Endothelial cell of umbilical vein (primary cell): ENCODE data around the gene WRAP73. TPM values are rescaled to one million over a fixed set of nuclear protein-coding genes. Genes with fewer than 3 reads are reported as not detected.

Experiments used
- BruUV-seq: library from RNA; stranded (reverse); fragments of 400-500 nt; replicated peaks from 2 replicates; lab custom pipeline; 2021; lab: Mats Ljungman, UMichigan
- CTCF ChIA-PET: fragments of 300-600, 350-600 bp; sonication (Branson Sonifier 250); formaldehyde crosslinking; loops from one replicate; lab custom pipeline; 2021; ENCODE audit warnings: antibody characterized with exemption, inconsistent platforms; lab: Charles Lee
- POLR2A ChIA-PET: fragments of 300-600, 350-600 bp; sonication (Branson Sonifier 250); formaldehyde crosslinking; loops from one replicate; lab custom pipeline; 2021; ENCODE audit warnings: antibody characterized with exemption, inconsistent platforms; lab: Charles Lee
- DNase-seq: peaks from one replicate; pipeline ENCODE4 v3.0.0-alpha.2; 2011; ENCODE audit warnings: low read depth, low spot score
- FAIRE-seq: peaks from 2 replicates; lab custom pipeline; 2011; peaks lifted over from hg19 to GRCh38; lab: Jason Lieb, UNC
- H2AFZ ChIP-seq: 2 replicates; pipeline ENCODE4 v1.6.0; 2012; ENCODE audit warnings: low read depth, low read length, control low read depth, inconsistent platforms
- H3K27ac ChIP-seq: 2 replicates; pipeline ENCODE4 v1.5.1; 2011; ENCODE audit warnings: low read depth, mild to moderate bottlenecking, control low read depth, low read length, moderate library complexity; ENCODE audit not compliant: insufficient read depth
- H3K27me3 ChIP-seq, 2 experiments: 2 replicates each; pipeline versions ENCODE4 v1.6.0 to v1.6.1; 2011; ENCODE audit warnings: low read length in 2 of 2, mixed read lengths in 1 of 2; ENCODE audit not compliant: control insufficient read depth in 2 of 2, insufficient read depth in 2 of 2
- H3K36me3 ChIP-seq, 2 experiments: 2 replicates in 1 of 2; 3 replicates in 1 of 2; pipeline ENCODE4 v1.5.1; 2011; ENCODE audit warnings: low read length in 2 of 2, mild to moderate bottlenecking in 1 of 2, moderate library complexity in 1 of 2; ENCODE audit not compliant: control insufficient read depth in 2 of 2, insufficient read depth in 2 of 2; ENCODE audit errors: extremely low read depth in 1 of 2
- H3K4me1 ChIP-seq: 3 replicates; pipeline ENCODE4 v1.5.1; 2011; ENCODE audit warnings: mild to moderate bottlenecking, low read length; ENCODE audit not compliant: control insufficient read depth, insufficient read depth; ENCODE audit errors: extremely low read depth
- H3K4me2 ChIP-seq: 2 replicates; pipeline ENCODE4 v1.6.1; 2011; ENCODE audit warnings: low read length, control low read depth, mixed read lengths; ENCODE audit not compliant: insufficient read depth
- H3K4me3 ChIP-seq, 3 experiments: fragments of 200-600 bp in 1 of 3; sonication (generic), shearing (Covaris generic) in 1 of 3; replicated peaks in 1 of 3; 2 replicates each; pipeline ENCODE4 v1.5.1; 2011 to 2016; ENCODE audit warnings: control low read depth in 3 of 3, low read length in 3 of 3, mild to moderate bottlenecking in 2 of 3, inconsistent platforms in 1 of 3, low read depth in 1 of 3, moderate library complexity in 1 of 3; ENCODE audit not compliant: insufficient read depth in 1 of 3
- H3K79me2 ChIP-seq: 2 replicates; pipeline ENCODE4 v1.6.0; 2012; ENCODE audit warnings: low read length, inconsistent platforms; ENCODE audit not compliant: control insufficient read depth, insufficient read depth
- H3K9ac ChIP-seq: replicated peaks from 2 replicates; pipeline ENCODE3; 2011; ENCODE audit warnings: low read length, control low read depth; ENCODE audit not compliant: insufficient read depth; ENCODE audit errors: extremely low read depth
- H3K9me1 ChIP-seq: replicated peaks from 3 replicates; pipeline ENCODE4 v1.6.0; 2011; ENCODE audit warnings: mild to moderate bottlenecking, low read length; ENCODE audit not compliant: control insufficient read depth, insufficient read depth; ENCODE audit errors: extremely low read depth
- H3K9me3 ChIP-seq: replicated peaks from 2 replicates; pipeline ENCODE4 v1.5.1; 2012; ENCODE audit warnings: low read length, inconsistent platforms; ENCODE audit not compliant: control insufficient read depth, insufficient read depth
- H4K20me1 ChIP-seq: replicated peaks from 2 replicates; pipeline ENCODE3; 2011; ENCODE audit warnings: mild to moderate bottlenecking, low read length; ENCODE audit not compliant: control insufficient read depth, insufficient read depth; ENCODE audit errors: extremely low read depth
- EZH2 ChIP-seq: IDR thresholded peaks from 2 replicates; pipeline ENCODE4 v1.6.1; 2012; ENCODE audit warnings: borderline replicate concordance, low read depth, mild to moderate bottlenecking, moderate library complexity, low read length, inconsistent platforms; ENCODE audit not compliant: severe bottlenecking
- FOS ChIP-seq: IDR thresholded peaks from 2 replicates; pipeline ENCODE4 v1.6.1; 2011; ENCODE audit warnings: mild to moderate bottlenecking, low read length, moderate library complexity, borderline replicate concordance; ENCODE audit not compliant: insufficient read depth
- GATA2 ChIP-seq: IDR thresholded peaks from 2 replicates; pipeline ENCODE4 v1.7.0; 2011; ENCODE audit warnings: low read depth, mild to moderate bottlenecking, moderate library complexity, mixed read lengths, low read length; ENCODE audit not compliant: insufficient read length, insufficient read depth
- JUN ChIP-seq: IDR thresholded peaks from 2 replicates; pipeline ENCODE4 v1.6.1; 2011; ENCODE audit warnings: borderline replicate concordance, low read depth; ENCODE audit not compliant: insufficient read length, insufficient read depth
- MAX ChIP-seq: IDR thresholded peaks from 2 replicates; pipeline ENCODE4 v1.6.1; 2011; ENCODE audit not compliant: insufficient read depth, insufficient read length
- MYC ChIP-seq: IDR thresholded peaks from one replicate; pipeline ENCODE4 v1.6.1; 2011; ENCODE audit warnings: mild to moderate bottlenecking, low read depth, low read length
- POLR2A ChIP-seq: IDR thresholded peaks from 2 replicates; pipeline ENCODE4 v1.6.1; 2012; ENCODE audit warnings: low read depth, mild to moderate bottlenecking, control low read depth, low read length
- POLR2AphosphoS5 ChIP-seq: IDR thresholded peaks from 2 replicates; pipeline ENCODE4 v1.6.1; 2012; ENCODE audit warnings: low read depth, mild to moderate bottlenecking, control low read depth, low read length, moderate library complexity; ENCODE audit not compliant: insufficient read depth
- dilution Hi-C: fragments of 300-500 bp; cut with MboI; formaldehyde crosslinking; loops from one replicate; pipeline ENCODE4 v1.15.0; 2019; ENCODE audit warnings: low sequenced_read_pairs; ENCODE audit not compliant: extremely low pct_ligation_motif_present
- intact Hi-C: fragments of 100-400 bp; cut with micrococcal nuclease; formaldehyde crosslinking; loops from one replicate; pipeline ENCODE4 v1.10.0; 2022
- polyA plus RNA-seq, 4 experiments: library from polyadenylated mRNA; depleted of rRNA in 3 of 4; stranded (reverse) in 3 of 4; unstranded in 1 of 4; fragments of >200 nt; gene quantifications; 2 replicates each; pipeline versions ENCODE4 v1.2.1 to v1.2.3, GENCODE V29; 2011 to 2012; ENCODE audit warnings: missing spikeins in 1 of 4
- total RNA-seq: library from RNA; stranded (reverse); gene quantifications from 2 replicates; pipeline ENCODE4 v1.2.3, GENCODE V29; 2021
- TF ChIP-seq, protein P1 (sequence below), 2 donors: IDR thresholded peaks; 1 replicate in 1 of 2; 2 replicates in 1 of 2; pipeline ENCODE4 v1.5.1; 2011; ENCODE audit warnings: low read length in 2 of 2, mild to moderate bottlenecking in 2 of 2, moderate library complexity in 2 of 2, control low read depth in 1 of 2, inconsistent platforms in 1 of 2, low read depth in 1 of 2; ENCODE audit not compliant: insufficient read depth in 1 of 2; ENCODE audit errors: extremely low read depth in 1 of 2

Gene WRAP73
- total and polyA plus RNA-seq, 2 donors (not counting 3 experiments of a cell fraction or from before 2014, with no cell fraction given), result 23.0 to 50.7 TPM

DNA sequence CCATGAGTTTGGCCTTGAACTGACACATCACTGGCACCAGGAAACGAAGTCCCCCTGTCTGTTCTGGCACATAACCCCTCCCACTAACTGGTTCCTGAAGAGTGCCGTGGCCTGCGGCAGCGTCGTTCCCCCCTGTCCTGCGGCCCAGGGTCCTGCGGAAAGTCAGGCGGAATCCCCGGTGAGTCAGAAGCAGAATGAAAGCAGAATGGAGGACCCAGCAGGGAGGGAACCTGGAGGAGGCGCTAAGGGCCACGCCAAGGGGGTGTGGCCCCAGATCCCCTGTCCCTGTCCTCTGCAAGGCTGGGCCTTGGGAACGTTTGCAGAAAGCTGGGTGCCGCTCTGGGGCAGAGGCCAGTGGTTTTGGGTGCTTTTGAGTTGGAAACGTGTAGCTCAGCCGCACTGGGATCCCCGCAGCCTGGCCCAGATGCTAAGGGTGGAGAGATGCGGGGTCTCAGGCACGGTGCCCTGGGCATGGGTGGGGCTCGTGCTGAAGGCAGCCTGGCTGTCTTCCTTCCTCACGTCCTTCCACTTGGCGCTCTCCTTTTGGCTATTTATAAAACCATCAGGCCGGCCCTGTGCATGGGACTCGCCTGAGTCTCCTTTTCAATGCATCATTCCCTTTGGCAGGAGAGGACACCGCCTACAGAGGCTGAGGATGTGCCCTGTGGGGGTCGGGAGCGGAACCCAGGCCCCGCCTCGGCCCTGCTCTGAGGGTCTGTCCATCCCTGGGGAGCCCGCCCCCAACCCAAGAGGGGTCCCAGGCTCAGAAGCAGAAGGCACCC is 38.6 kb upstream of the WRAP73 start:
- no peaks in the 10 kb centered on the region for H3K9me3 ChIP-seq
- CTCF ChIA-PET, result interaction anchor here (0.9 kb wide), 1 partner anchor 36 kb away, joined by 3 read pairs; no protein-coding TSS in a partner anchor
- no TSS peak for BruUV-seq
- intact Hi-C loops (no loop called here), dilution Hi-C loops (no loop called here)
- POLR2A ChIA-PET, result no interaction called here
- no peaks in the 10 kb centered on the region for H3K9me1 ChIP-seq
- H3K4me1 ChIP-seq, result no peaks in the 10 kb centered on the region
- H3K36me3 ChIP-seq, result no peaks in the 10 kb centered on the region
- H3K27ac ChIP-seq, result no peak overlapping the region
- H3K9ac ChIP-seq, result no peak overlapping the region
- no peaks in the 10 kb centered on the region for H3K27me3 ChIP-seq
- H3K4me2 ChIP-seq, result no peak overlapping the region
- H3K4me3 ChIP-seq, result no peak overlapping the region
- H4K20me1 ChIP-seq, result no peaks in the 10 kb centered on the region
- DNase-seq, result no peak
- no peaks in the 10 kb centered on the region for H3K79me2 ChIP-seq
- FAIRE-seq, result no peak
- TF ChIP-seq EZH2 (no peak), MYC (no peak), GATA2 (no peak)
- no peak overlapping the region for H2AFZ ChIP-seq

DNA sequence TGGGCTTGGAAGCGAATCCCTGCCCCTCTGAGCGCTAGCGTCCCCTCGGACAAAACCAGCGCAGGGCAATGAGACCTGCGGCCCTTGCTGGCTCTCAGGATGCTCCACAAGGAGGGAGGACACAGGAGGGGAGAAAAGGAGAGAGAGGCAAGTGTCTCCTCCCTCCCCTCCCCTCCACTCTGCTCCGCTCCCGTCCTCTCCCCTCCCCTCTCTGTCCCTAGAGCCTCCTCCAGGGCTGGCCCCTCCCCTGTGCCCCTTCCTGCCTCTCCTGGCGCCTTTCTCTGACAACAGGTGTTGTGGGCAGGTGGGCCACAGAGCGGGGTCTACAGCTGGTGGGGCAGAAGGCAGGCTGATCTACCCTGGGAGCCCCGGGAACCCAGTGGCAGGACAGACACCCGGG is 37.6 kb upstream of the WRAP73 start:
- BruUV-seq, result no TSS peak
- Histone ChIP-seq H3K4me3 (no peak overlapping the region), H3K9me3 (no peaks in the 10 kb centered on the region), H3K9me1 (no peaks in the 10 kb centered on the region), H3K36me3 (no peaks in the 10 kb centered on the region), H3K79me2 (no peaks in the 10 kb centered on the region), H3K27me3 (no peaks in the 10 kb centered on the region), H3K27ac (no peak overlapping the region), H3K4me2 (no peak overlapping the region), H3K4me1 (no peaks in the 10 kb centered on the region), H4K20me1 (no peaks in the 10 kb centered on the region), H2AFZ (no peak overlapping the region), H3K9ac (no peak overlapping the region)
- dilution Hi-C loops, result no loop called here
- DNase-seq (no peak), FAIRE-seq (no peak)
- ChIA-PET CTCF (interaction anchor here (0.9 to 2.2 kb wide), 2 partner anchors 8 to 37 kb away, joined by 3 to 10 read pairs; no protein-coding TSS in a partner anchor), POLR2A (no interaction called here)
- intact Hi-C loops, result no loop called here
- no peak for TF ChIP-seq MYC
- TF ChIP-seq POLR2A, result no peak
- TF ChIP-seq MAX, result no peak
- no peak for TF ChIP-seq FOS
- TF ChIP-seq, protein P1, sequence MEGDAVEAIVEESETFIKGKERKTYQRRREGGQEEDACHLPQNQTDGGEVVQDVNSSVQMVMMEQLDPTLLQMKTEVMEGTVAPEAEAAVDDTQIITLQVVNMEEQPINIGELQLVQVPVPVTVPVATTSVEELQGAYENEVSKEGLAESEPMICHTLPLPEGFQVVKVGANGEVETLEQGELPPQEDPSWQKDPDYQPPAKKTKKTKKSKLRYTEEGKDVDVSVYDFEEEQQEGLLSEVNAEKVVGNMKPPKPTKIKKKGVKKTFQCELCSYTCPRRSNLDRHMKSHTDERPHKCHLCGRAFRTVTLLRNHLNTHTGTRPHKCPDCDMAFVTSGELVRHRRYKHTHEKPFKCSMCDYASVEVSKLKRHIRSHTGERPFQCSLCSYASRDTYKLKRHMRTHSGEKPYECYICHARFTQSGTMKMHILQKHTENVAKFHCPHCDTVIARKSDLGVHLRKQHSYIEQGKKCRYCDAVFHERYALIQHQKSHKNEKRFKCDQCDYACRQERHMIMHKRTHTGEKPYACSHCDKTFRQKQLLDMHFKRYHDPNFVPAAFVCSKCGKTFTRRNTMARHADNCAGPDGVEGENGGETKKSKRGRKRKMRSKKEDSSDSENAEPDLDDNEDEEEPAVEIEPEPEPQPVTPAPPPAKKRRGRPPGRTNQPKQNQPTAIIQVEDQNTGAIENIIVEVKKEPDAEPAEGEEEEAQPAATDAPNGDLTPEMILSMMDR (IDR thresholded peaks at IDR 0.05; ENCODE audit: extremely low read depth in 1 of 2, insufficient read depth in 1 of 2, low read depth in 1 of 2, low read length in 2 of 2), result no peak
- no peak for TF ChIP-seq POLR2AphosphoS5
- no peak for TF ChIP-seq JUN
- no peak for TF ChIP-seq GATA2
- TF ChIP-seq EZH2, result no peak
